Neural progenitor cell (in vitro differentiated cells): ENCODE data around the gene RBM34.

Source experiments
- CTCF ChIP-seq: fragments of 200-600 bp; sonication (generic); IDR thresholded peaks from 2 replicates; pipeline ENCODE4 v1.5.1; 2017; ENCODE audit warnings: antibody characterized with exemption, mild to moderate bottlenecking
- EZH2 ChIP-seq: fragments of 200-600 bp; sonication (generic); IDR thresholded peaks from 2 replicates; pipeline ENCODE4 v1.6.1; 2017; ENCODE audit warnings: antibody characterized with exemption, mild to moderate bottlenecking, moderate library complexity

DNA sequence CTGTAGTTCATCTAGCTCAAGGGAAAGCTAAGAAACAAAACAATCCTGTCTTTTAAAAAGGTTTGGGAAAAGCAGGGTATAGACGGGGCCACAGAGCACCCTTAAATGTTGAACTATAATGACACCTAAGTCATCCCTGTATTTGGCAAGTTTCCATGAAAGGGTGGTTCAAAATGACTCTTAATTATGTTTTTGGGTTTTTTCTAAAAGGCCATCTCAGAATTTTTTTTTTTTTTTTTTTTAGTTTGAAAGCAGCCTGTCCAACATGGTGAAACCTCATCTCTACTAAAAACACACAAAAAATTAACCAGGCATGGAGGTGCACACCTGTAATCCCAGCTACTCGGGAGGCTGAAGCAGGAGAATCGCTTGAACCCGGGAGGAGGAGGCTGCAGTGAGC, 54.6 kb downstream of the RBM34 start:
- no peak for TF ChIP-seq CTCF
- TF ChIP-seq EZH2, result no peak
